ENCODE data around the gene CDH16. TPM values are rescaled to one million over a fixed set of nuclear protein-coding genes. Genes with fewer than 3 reads are reported as not detected.

CDH16 gene
- total and polyA plus RNA-seq, 2 of the 13 experiments (the other 11 are each of a cell fraction or from before 2014, with no cell fraction given) = 2.7 to 3.9 TPM

- TF ChIP-seq ZNF770 (CRISPR knock-in tag; IDR thresholded peaks at IDR 0.05) (0 out of 2 replicates have a peak, but pooled peaks have one; percentile 16), MLLT10 (CRISPR knock-in tag; IDR thresholded peaks at IDR 0.05) (peak; percentile 80; the same call in 1 of the 2 replicates), SRSF4 (IDR thresholded peaks at IDR 0.05; ENCODE audit: low read depth, low read length, poor library complexity, severe bottlenecking) (no peak), ZBTB37 (CRISPR knock-in tag; IDR thresholded peaks at IDR 0.05) (no peak), ARID4A (CRISPR knock-in tag; IDR thresholded peaks at IDR 0.05; ENCODE audit: borderline replicate concordance) (peak; percentile 63; the same call in 1 of the 2 replicates), ZNF746 (CRISPR knock-in tag; IDR thresholded peaks at IDR 0.05) (0 out of 2 replicates have a peak, but pooled peaks have one; percentile 35), MAFF (IDR thresholded peaks at IDR 0.05; ENCODE audit: low read depth, low read length) (no peak), PLRG1 (conservative IDR thresholded peaks at IDR 0.05) (no peak), HMGA1 (CRISPR knock-in tag; conservative IDR thresholded peaks at IDR 0.05) (no peak), SP1 (IDR thresholded peaks at IDR 0.05) (no peak), SP1 (CRISPR knock-in tag; IDR thresholded peaks at IDR 0.05) (peak; percentile 65; the same call in 1 of the 2 replicates), CEBPB (IDR thresholded peaks at IDR 0.05; ENCODE audit: borderline replicate concordance, low read depth, low read length) (no peak), KDM4B (CRISPR knock-in tag; IDR thresholded peaks at IDR 0.05) (peak; percentile 83), HNRNPK (IDR thresholded peaks at IDR 0.05; ENCODE audit: low read depth, low read length, poor library complexity, severe bottlenecking) (no peak), HNRNPUL1 (IDR thresholded peaks at IDR 0.05; ENCODE audit: low read depth, low read length) (no peak), KMT2A (CRISPR knock-in tag; IDR thresholded peaks at IDR 0.05) (peak; percentile 72; the same call in 1 of the 2 replicates), FOSL2 (CRISPR knock-in tag; IDR thresholded peaks at IDR 0.05) (peak; percentile 38; the same call in 1 of the 2 replicates), MYC (CRISPR knock-in tag; IDR thresholded peaks at IDR 0.05; ENCODE audit: borderline replicate concordance) (peak; percentile 92), LBX2 (CRISPR knock-in tag; IDR thresholded peaks at IDR 0.05; ENCODE audit: borderline replicate concordance) (no peak), RFX3 (CRISPR knock-in tag; IDR thresholded peaks at IDR 0.05) (no peak), NR2F2 (IDR thresholded peaks at IDR 0.05; ENCODE audit: borderline replicate concordance, low read depth) (no peak), ZNF839 (CRISPR knock-in tag; IDR thresholded peaks at IDR 0.05; ENCODE audit: borderline replicate concordance) (no peak), ZNF776 (CRISPR knock-in tag; IDR thresholded peaks at IDR 0.05) (peak; percentile 75; the same call in 1 of the 2 replicates)
These were observed 16.8 kb upstream of the CDH16 start, which contains the start of gene CES2 (continued) for GRCh38 chr16:66935314-66936011.

Measured in HepG2 (cell line).